D721Med (cell line): ENCODE results near the gene CYP2A6.
"Not testable (repeated sequence)": the region's sequence is repeated elsewhere in the genome, so short reads cannot be mapped to it uniquely, and the experiment has no call there.

Source experiments
- DNase-seq: peaks from one replicate; pipeline ENCODE4 v3.0.0; 2011; ENCODE audit warnings: low spot score; ENCODE audit not compliant: insufficient read length
- FAIRE-seq: peaks from 2 replicates; lab custom pipeline; 2011; peaks lifted over from hg19 to GRCh38; lab: Jason Lieb, UNC
- CTCF ChIP-seq: IDR thresholded peaks from 2 replicates; pipeline ENCODE4 v1.5.1; 2012; ENCODE audit warnings: mild to moderate bottlenecking, control low read depth; ENCODE audit not compliant: insufficient read depth; ENCODE audit errors: missing control alignments

CYP2A6 gene

GRCh38 chr19:40850277-40850676 is at the start of gene CYP2A6:
TSS of gene CYP2A6 (minus strand) at chr19:40850447. CDS start at chr19:40850426, 21 bp downstream.
- not testable (repeated sequence) for FAIRE-seq, DNase-seq

- DNase-seq, FAIRE-seq: not testable (repeated sequence)
Observed at GRCh38 chr19:40899964-40900363, 49.7 kb upstream of the CYP2A6 start.

- DNase-seq, FAIRE-seq: not testable (repeated sequence)
Observed at GRCh38 chr19:40896843-40897789, 46.9 kb upstream of the CYP2A6 start.

GRCh38 chr19:40896418-40896796 is 46.2 kb upstream of the CYP2A6 start:
- TF ChIP-seq CTCF, result no peak
- no peak for FAIRE-seq
- no peak for DNase-seq

- FAIRE-seq, result no peak
- DNase-seq, result no peak
- no peak for TF ChIP-seq CTCF
Observed at GRCh38 chr19:40893112-40893511, 42.9 kb upstream of the CYP2A6 start.

- no peak for FAIRE-seq
- TF ChIP-seq CTCF, result no peak
- DNase-seq, result no peak
Observed at GRCh38 chr19:40889366-40889765, 39.1 kb upstream of the CYP2A6 start.

- no peak for TF ChIP-seq CTCF
- DNase-seq (no peak), FAIRE-seq (no peak)
Observed at GRCh38 chr19:40888191-40888590, 37.9 kb upstream of the CYP2A6 start.

GRCh38 chr19:40884187-40884931 is 34.1 kb upstream of the CYP2A6 start:
- not testable (repeated sequence) for DNase-seq, FAIRE-seq

GRCh38 chr19:40882062-40882461 is 31.8 kb upstream of the CYP2A6 start, which contains the start of gene CYP2A7:
TSS of gene CYP2A7 (minus strand) at chr19:40882231. CDS start at chr19:40882210, 21 bp downstream.
- DNase-seq, FAIRE-seq: not testable (repeated sequence)

- FAIRE-seq, DNase-seq: not testable (repeated sequence)
Observed at GRCh38 chr19:40879349-40879748, 29.1 kb upstream of the CYP2A6 start.

GRCh38 chr19:40875526-40875951 is 25.3 kb upstream of the CYP2A6 start:
- not testable (repeated sequence) for DNase-seq, FAIRE-seq

GRCh38 chr19:40874874-40875273 is 24.6 kb upstream of the CYP2A6 start:
- DNase-seq, FAIRE-seq: not testable (repeated sequence)

- FAIRE-seq, DNase-seq: not testable (repeated sequence)
Observed at GRCh38 chr19:40873873-40874272, 23.6 kb upstream of the CYP2A6 start.
